GM19395 (cell line): Measurements from ENCODE around the gene DHX40.
"Not testable (repeated sequence)": the region's sequence is repeated elsewhere in the genome, so short reads cannot be mapped to it uniquely, and the experiment has no call there.

Source experiments
- ATAC-seq: cut with Tn5 transposase; IDR thresholded peaks from one replicate; pipeline ENCODE4 v1.9.1; 2021; ENCODE audit warnings: mild to moderate bottlenecking, moderate library complexity; ENCODE audit not compliant: unreplicated experiment

The DHX40 gene

GRCh38 chr17:59558953-59559352 is 6.5 kb upstream of the DHX40 start:
- ATAC-seq: no peak

- no peak for ATAC-seq
Measured at GRCh38 chr17:59561042-59561441, 4.4 kb upstream of the DHX40 start.

GRCh38 chr17:59565959-59566324 is 532 bp downstream of the DHX40 start:
- peak; percentile 54 for ATAC-seq

GRCh38 chr17:59569151-59569550 is 3.7 kb downstream of the DHX40 start:
- not testable (repeated sequence) for ATAC-seq

GRCh38 chr17:59572301-59572924 is 7.0 kb downstream of the DHX40 start:
- ATAC-seq: no peak

GRCh38 chr17:59584168-59584567 is 18.8 kb downstream of the DHX40 start:
- ATAC-seq: not testable (repeated sequence)

GRCh38 chr17:59600169-59600568 is 34.8 kb downstream of the DHX40 start:
- no peak for ATAC-seq

- ATAC-seq: peak; percentile 72
Measured at GRCh38 chr17:59601130-59601529, 35.7 kb downstream of the DHX40 start.

- ATAC-seq: no peak
Measured at GRCh38 chr17:59607061-59607460, 41.7 kb downstream of the DHX40 start.

- ATAC-seq: no peak
Measured at GRCh38 chr17:59607817-59608403, 42.5 kb downstream of the DHX40 start.

GRCh38 chr17:59611503-59611902 is 46.1 kb downstream of the DHX40 start:
- no peak for ATAC-seq

- ATAC-seq: no peak
Measured at GRCh38 chr17:59616253-59616920, 51.0 kb downstream of the DHX40 start.

GRCh38 chr17:59617156-59617732 is 51.8 kb downstream of the DHX40 start:
- ATAC-seq: no peak

GRCh38 chr17:59619035-59619297 is 53.6 kb downstream of the DHX40 start:
- peak; percentile 16 for ATAC-seq

GRCh38 chr17:59619298-59620063 is 54.1 kb downstream of the DHX40 start, which contains the start of gene CLTC:
CLTC (plus strand) TSS chr17:59619895; CDS start chr17:59620132, 237 bp downstream.
- peak; percentile 79 for ATAC-seq

- ATAC-seq: no peak
Measured at GRCh38 chr17:59620064-59620359, 54.6 kb downstream of the DHX40 start.

- ATAC-seq: no peak
Measured at GRCh38 chr17:59620518-59621259, 55.3 kb downstream of the DHX40 start.

GRCh38 chr17:59621771-59622170 is 56.4 kb downstream of the DHX40 start:
- no peak for ATAC-seq

GRCh38 chr17:59623151-59623550 is 57.7 kb downstream of the DHX40 start:
- no peak for ATAC-seq

GRCh38 chr17:59626756-59627155 is 61.3 kb downstream of the DHX40 start:
- no peak for ATAC-seq

- ATAC-seq: no peak
Measured at GRCh38 chr17:59627274-59627673, 61.9 kb downstream of the DHX40 start.
